Measurements from ENCODE around the gene RASSF4.

Gene RASSF4

GRCh38 chr10:44978213-44978569 is 18.6 kb downstream of the RASSF4 start:
- TF ChIP-seq CTCF (IDR thresholded peaks at IDR 0.05; ENCODE audit: poor library complexity, severe bottlenecking), result no peak
- Histone ChIP-seq H3K4me3 (ENCODE audit: severe bottlenecking) (peak overlapping the region; percentile 2), H3K27me3 (ENCODE audit: insufficient read depth, poor library complexity, severe bottlenecking) (no peaks in the 10 kb centered on the region), H3K9me3 (ENCODE audit: severe bottlenecking) (no peaks in the 10 kb centered on the region), H3K4me1 (ENCODE audit: insufficient read depth, poor library complexity, severe bottlenecking) (peaks cover 43% of the 10 kb centered on the region), H3K36me3 (ENCODE audit: low read depth) (no peaks in the 10 kb centered on the region), H3K27ac (ENCODE audit: poor library complexity, severe bottlenecking) (no peak overlapping the region)
- DNase-seq (ENCODE audit: low spot score) (no peak), ATAC-seq (ENCODE audit: low read depth) (no peak)

GRCh38 chr10:44978570-44979280 is 19.1 kb downstream of the RASSF4 start, which contains the start of gene DEPP1:
Gene DEPP1, minus strand, starts transcription at chr10:44978809. Its CDS starts 779 bp downstream, at chr10:44978030.
- Histone ChIP-seq H3K27me3 (ENCODE audit: insufficient read depth, poor library complexity, severe bottlenecking) (no peaks in the 10 kb centered on the region), H3K36me3 (ENCODE audit: low read depth) (no peaks in the 10 kb centered on the region), H3K4me3 (ENCODE audit: severe bottlenecking) (peak within 1 kb of the TSS; percentile 2), H3K9me3 (ENCODE audit: severe bottlenecking) (no peaks in the 10 kb centered on the region), H3K4me1 (ENCODE audit: insufficient read depth, poor library complexity, severe bottlenecking) (peaks cover 43% of the 10 kb centered on the region), H3K27ac (ENCODE audit: poor library complexity, severe bottlenecking) (peak within 1 kb of the TSS; percentile 91)
- TF ChIP-seq CTCF (IDR thresholded peaks at IDR 0.05; ENCODE audit: poor library complexity, severe bottlenecking), result no peak
- DNase-seq (ENCODE audit: low spot score) (peak; percentile 87), ATAC-seq (ENCODE audit: low read depth) (peak; percentile 61)

GRCh38 chr10:44979281-44980191 is 19.9 kb downstream of the RASSF4 start:
- Histone ChIP-seq H3K4me3 (ENCODE audit: severe bottlenecking) (no peak overlapping the region), H3K27me3 (ENCODE audit: insufficient read depth, poor library complexity, severe bottlenecking) (no peaks in the 10 kb centered on the region), H3K27ac (ENCODE audit: poor library complexity, severe bottlenecking) (peak overlapping the region; percentile 91), H3K9me3 (ENCODE audit: severe bottlenecking) (no peaks in the 10 kb centered on the region), H3K4me1 (ENCODE audit: insufficient read depth, poor library complexity, severe bottlenecking) (peaks cover 43% of the 10 kb centered on the region), H3K36me3 (ENCODE audit: low read depth) (no peaks in the 10 kb centered on the region)
- no peak for DNase-seq (ENCODE audit: low spot score)
- no peak for TF ChIP-seq CTCF (IDR thresholded peaks at IDR 0.05; ENCODE audit: poor library complexity, severe bottlenecking)
- ATAC-seq (ENCODE audit: low read depth), result no peak

- DNase-seq (ENCODE audit: low spot score) (no peak), ATAC-seq (ENCODE audit: low read depth) (no peak)
- H3K27me3 ChIP-seq (ENCODE audit: insufficient read depth, poor library complexity, severe bottlenecking), result no peaks in the 10 kb centered on the region
- peaks cover 43% of the 10 kb centered on the region for H3K4me1 ChIP-seq (ENCODE audit: insufficient read depth, poor library complexity, severe bottlenecking)
- no peaks in the 10 kb centered on the region for H3K9me3 ChIP-seq (ENCODE audit: severe bottlenecking)
- no peak overlapping the region for H3K4me3 ChIP-seq (ENCODE audit: severe bottlenecking)
- H3K27ac ChIP-seq (ENCODE audit: poor library complexity, severe bottlenecking), result peak overlapping the region; percentile 91
- H3K36me3 ChIP-seq (ENCODE audit: low read depth), result no peaks in the 10 kb centered on the region
- no peak for TF ChIP-seq CTCF (IDR thresholded peaks at IDR 0.05; ENCODE audit: poor library complexity, severe bottlenecking)
These were observed 20.9 kb downstream of the RASSF4 start for GRCh38 chr10:44980309-44981171.

Data from RWPE2 (cell line).